ENCODE results near the gene CISH.

CISH gene

GRCh38 chr3:50571486-50571885 lies 40.1 kb downstream of the CISH start:
- no peak for DNase-seq (ENCODE audit: low spot score)

GRCh38 chr3:50570508-50571279 lies 40.9 kb downstream of the CISH start:
- DNase-seq (ENCODE audit: low spot score): no peak

GRCh38 chr3:50568947-50569749 lies 42.4 kb downstream of the CISH start, which contains the start of gene HEMK1:
TSS of gene HEMK1 (plus strand) at chr3:50569522. CDS start at chr3:50571105, 1,583 bp downstream.
- peak; percentile 94 for DNase-seq (ENCODE audit: low spot score)

- peak; percentile 83 for DNase-seq (ENCODE audit: low spot score)
These were observed 44.0 kb downstream of the CISH start, which contains the start of gene C3orf18 for GRCh38 chr3:50567386-50568167. TSS of gene C3orf18 (minus strand) at chr3:50567747. CDS start at chr3:50565699, 2,048 bp downstream.

GRCh38 chr3:50567011-50567385 lies 44.6 kb downstream of the CISH start:
- no peak for DNase-seq (ENCODE audit: low spot score)

- no peak for DNase-seq (ENCODE audit: low spot score)
These were observed 47.3 kb downstream of the CISH start for GRCh38 chr3:50564321-50564720.

GRCh38 chr3:50563867-50564266 lies 47.7 kb downstream of the CISH start:
- DNase-seq (ENCODE audit: low spot score): no peak

- DNase-seq (ENCODE audit: low spot score): no peak
These were observed 48.7 kb downstream of the CISH start for GRCh38 chr3:50562861-50563260.

- no peak for DNase-seq (ENCODE audit: low spot score)
These were observed 51.9 kb downstream of the CISH start for GRCh38 chr3:50559702-50560101.

- DNase-seq (ENCODE audit: low spot score): no peak
These were observed 53.7 kb downstream of the CISH start for GRCh38 chr3:50557915-50558314.

GRCh38 chr3:50557106-50557505 lies 54.5 kb downstream of the CISH start:
- no peak for DNase-seq (ENCODE audit: low spot score)
